ENCODE data around the gene GALNT14.

DNA sequence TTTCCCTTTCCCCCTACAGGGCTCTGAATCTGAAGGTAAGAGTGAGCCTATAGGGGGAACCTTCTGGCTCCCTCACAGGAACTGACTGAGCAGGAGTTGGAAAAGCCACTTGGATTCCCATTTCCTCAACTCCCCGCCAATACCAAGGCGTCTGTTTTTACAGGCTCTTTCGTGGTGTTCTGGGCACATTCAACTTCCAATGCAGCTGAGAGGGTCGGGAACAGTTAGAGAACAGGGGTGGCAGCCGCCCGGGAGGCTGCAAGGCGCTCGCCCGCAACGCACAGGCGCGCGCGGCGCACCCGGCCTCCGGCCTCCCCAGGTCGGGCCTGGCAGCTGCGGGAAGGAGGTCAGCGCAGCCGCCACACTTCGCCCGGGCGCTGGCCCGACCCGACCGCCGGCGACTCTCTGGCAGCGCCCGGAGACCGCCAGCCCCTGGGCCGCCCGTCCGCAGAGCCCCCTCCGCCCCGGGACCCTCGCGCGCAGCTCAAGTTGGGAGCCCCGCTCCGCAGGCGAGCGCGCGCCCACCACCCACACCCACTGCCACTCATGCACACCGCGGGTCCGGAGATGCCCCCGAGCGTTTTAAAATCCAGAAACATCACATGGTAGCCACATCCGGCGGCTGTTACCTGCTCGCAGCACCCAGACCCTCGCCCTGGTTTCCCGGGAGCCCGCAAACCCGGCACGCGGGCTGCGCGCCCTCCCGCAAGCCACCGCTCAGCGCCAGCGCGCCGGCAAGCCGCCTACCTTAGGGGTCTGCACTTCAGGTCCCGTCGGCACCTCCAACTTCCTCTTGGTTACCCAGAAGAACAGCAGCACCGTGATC, 816 bp downstream of the GALNT14 start:
- TF ChIP-seq CTCF (IDR thresholded peaks at IDR 0.05): no peak
- TF ChIP-seq POLR2A (IDR thresholded peaks at IDR 0.05): no peak
- TF ChIP-seq POLR2AphosphoS5 (IDR thresholded peaks at IDR 0.05): no peak

All from suprapubic skin (tissue), 4 donors.